C4-2B (cell line): ENCODE data around the gene GIT1.
A peak's percentile ranks its signal among the peaks of the same experiment; 100 is the strongest.
"Not testable (repeated sequence)": the region's sequence is repeated elsewhere in the genome, so short reads cannot be mapped to it uniquely, and the experiment has no call there.

Experiments
- H3K27ac ChIP-seq: fragments of 450-650 bp; 2 replicates; pipeline ENCODE4 v1.5.1; 2017
- ZFX ChIP-seq: fragments of 450-650 bp; IDR thresholded peaks from 2 replicates; pipeline ENCODE4 v1.6.1; 2017
- TF ChIP-seq, protein P1 (sequence below): fragments of 450-650 bp; conservative IDR thresholded peaks from 2 replicates; pipeline ENCODE4 v1.5.1; 2017; ENCODE audit warnings: mild to moderate bottlenecking

GIT1 gene

DNA sequence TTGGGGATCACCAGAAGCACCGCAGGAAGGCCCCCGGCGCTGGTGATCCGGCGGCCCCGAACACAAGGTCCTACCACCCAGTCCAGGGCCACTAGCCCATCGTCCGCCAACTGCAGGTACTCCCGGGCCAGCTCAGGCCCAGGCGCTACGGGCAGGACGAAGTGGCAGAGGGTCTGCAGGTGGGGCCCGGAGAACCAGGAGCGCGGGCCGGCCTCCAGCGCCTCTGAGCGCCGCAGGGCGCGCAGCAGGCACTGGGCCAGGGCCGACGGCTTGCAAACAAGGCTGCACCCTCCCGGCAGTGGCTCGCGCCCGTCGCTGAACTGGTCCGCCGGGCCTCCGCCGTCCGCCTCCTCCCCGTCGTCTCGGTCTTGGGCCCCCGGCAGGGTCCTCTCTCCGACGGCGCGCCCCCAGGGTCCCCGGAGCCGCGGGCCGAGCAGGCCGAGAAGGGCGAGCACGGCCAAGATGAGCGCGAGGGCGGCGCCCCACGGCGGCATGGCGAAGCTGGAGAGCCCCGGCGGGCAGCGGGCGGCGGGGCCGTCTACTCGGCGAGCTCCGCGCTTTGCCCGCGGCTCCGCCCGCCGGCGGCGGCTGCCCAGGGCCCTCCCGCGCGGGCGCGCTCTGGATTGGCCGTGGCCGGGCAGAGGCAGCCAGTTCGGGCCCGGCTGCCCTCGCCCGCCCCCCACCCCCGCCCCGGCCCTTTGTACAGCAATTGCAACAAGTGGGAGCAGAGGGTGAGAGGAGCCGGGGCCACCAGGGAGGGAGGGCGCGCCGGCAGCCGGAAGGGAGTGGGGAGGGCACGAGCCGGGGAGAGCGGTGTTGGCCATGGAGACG lies 22.8 kb downstream of the GIT1 start, which contains the start of gene ABHD15:
TSS of gene ABHD15 (minus strand) at position 565 of the 831 bp plus-strand sequence. CDS start at position 494, 71 bp downstream.
- peak within 1 kb of the TSS; percentile 73 for H3K27ac ChIP-seq
- 0 out of 2 replicates have a peak, but pooled peaks have one; percentile 39 for TF ChIP-seq ZFX
- TF ChIP-seq, protein P1, sequence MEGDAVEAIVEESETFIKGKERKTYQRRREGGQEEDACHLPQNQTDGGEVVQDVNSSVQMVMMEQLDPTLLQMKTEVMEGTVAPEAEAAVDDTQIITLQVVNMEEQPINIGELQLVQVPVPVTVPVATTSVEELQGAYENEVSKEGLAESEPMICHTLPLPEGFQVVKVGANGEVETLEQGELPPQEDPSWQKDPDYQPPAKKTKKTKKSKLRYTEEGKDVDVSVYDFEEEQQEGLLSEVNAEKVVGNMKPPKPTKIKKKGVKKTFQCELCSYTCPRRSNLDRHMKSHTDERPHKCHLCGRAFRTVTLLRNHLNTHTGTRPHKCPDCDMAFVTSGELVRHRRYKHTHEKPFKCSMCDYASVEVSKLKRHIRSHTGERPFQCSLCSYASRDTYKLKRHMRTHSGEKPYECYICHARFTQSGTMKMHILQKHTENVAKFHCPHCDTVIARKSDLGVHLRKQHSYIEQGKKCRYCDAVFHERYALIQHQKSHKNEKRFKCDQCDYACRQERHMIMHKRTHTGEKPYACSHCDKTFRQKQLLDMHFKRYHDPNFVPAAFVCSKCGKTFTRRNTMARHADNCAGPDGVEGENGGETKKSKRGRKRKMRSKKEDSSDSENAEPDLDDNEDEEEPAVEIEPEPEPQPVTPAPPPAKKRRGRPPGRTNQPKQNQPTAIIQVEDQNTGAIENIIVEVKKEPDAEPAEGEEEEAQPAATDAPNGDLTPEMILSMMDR = no peak; the same call in 1 of the 2 replicates

DNA sequence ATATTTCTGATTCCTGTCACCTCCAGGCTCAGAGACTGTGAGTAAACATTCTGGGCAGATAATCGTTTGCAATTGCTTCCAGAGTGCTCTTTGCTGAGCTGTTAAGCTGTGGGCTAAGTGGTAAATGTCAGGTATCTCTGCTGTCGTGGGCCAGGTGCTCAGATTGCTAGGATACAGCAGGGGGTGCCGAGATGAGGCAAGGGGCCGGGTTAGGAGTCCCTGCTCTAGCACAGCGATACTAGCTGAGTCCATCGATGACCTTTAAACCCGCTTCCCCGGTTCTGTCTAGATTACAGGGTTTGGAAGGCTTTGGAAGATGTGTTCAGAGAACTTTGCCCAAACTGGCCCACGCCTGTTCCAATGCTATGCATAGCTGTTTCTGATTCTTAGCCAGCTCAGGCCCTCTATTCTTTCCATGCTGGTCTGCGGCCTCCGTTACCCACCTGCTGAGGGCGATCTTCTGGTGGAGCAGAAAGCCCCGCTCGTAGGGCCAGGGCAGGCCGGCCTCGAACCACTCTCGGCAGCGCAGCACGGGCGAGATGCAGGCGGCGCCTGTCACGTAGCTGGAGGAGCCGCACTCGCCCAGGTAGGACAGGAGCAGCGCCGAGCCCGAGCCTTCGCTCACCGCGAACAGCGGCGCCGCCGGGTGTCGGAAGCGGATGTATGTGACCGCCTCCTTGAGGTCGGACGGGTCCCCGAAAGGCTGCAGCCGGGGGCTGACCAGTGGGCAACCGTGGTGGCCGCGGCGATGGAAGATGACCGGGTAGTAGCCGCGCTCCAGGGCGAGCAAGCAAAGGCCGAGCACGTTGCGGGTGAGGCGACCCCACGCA lies 23.6 kb downstream of the GIT1 start:
- H3K27ac ChIP-seq = no peak overlapping the region; the same call in 1 of the 2 replicates
- TF ChIP-seq ZFX = no peak
- TF ChIP-seq, protein P1 = no peak; the same call in 1 of the 2 replicates

DNA sequence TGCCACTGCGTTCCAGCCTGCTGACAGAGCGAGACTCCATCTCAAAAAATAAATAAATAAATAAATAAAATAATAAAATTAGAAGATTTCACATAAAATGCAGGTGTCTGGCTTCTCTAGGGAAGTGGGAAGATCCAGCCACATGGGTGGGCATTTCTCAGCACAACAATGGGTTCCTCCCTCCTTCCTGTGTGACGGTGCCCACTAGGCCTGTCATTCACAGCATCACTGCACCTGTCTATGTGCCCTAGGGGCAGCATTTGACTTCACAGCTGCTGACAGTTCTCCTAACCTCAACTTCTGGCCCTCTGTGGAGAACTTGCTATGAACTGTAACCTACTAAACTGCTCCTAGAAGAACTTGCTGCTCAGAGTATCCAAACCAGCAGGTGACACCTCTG lies 25.6 kb downstream of the GIT1 start:
- TF ChIP-seq ZFX = no peak
- TF ChIP-seq, protein P1 = no peak
- H3K27ac ChIP-seq = no peak overlapping the region

GRCh38 chr17:29562615-29563014 lies 26.8 kb downstream of the GIT1 start:
- no peak overlapping the region for H3K27ac ChIP-seq
- no peak for TF ChIP-seq ZFX

GRCh38 chr17:29561554-29562517 lies 27.6 kb downstream of the GIT1 start:
- TF ChIP-seq ZFX = no peak
- TF ChIP-seq, protein P1 = no peak
- no peak overlapping the region for H3K27ac ChIP-seq

DNA sequence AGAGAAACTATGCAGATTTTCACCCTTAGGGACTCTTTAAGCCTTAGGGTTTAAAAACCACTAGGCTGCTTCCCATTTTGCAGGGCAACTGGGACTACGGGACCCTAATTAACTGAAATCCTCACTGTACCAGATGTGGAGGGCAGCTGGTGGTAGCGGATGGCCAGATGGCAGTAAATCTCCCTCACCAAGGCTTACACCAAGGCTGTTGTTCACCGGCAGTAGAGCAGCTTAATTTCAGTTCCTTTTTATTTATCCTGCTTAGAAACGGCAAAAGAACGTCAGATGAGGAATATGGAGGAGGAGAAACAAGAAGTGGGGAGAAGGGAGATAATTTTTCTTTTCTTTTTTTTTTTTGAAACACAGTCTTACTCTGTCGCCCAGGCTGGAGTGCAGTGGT lies 29.1 kb downstream of the GIT1 start:
- H3K27ac ChIP-seq = no peak overlapping the region
- TF ChIP-seq, protein P1 = no peak
- TF ChIP-seq ZFX = no peak

DNA sequence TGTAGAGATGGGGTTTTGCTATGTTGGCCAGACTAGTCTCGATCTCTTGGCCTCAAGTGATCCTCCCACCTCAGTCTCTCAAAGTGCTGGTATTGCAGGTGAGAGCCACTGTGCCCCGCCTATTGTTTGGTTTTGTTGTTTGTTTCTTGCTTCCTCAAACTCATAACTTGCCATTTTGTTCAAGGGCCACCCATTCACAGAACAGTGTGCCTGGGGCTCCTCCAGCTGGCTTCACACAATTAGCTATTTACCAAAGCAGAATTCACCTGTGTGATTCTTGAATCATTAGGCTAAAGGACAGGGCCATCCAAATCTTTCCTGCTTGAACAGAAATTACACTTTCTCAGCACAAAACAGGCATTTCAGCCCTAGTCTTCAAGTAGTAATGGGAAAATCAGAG lies 29.8 kb downstream of the GIT1 start:
- TF ChIP-seq, protein P1 = no peak; the same call in 1 of the 2 replicates
- TF ChIP-seq ZFX = no peak
- no peak overlapping the region for H3K27ac ChIP-seq

DNA sequence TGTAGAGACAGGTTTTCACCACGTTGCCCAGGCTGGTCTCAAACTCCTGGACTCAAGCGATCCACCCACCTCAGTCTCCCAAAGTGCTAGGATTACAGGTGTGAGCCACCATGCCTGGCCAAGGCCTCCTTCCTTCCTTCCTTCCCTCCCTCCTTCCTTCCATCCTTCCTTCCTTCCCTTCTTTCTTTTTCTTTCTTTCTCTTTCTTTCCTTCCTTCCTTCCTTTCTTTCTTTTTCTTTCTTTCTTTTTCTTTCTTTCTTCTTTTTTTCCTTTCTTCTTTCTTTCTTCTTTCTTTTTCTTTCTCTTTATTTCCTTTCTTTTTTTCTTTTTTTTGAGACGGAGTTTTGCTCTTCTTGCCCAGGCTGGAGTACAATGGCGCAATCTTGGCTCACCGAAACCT lies 31.3 kb downstream of the GIT1 start:
- not testable (repeated sequence) for H3K27ac ChIP-seq
